D721Med (cell line): Measurements from ENCODE around the gene QRFP.

ENCODE experiments used
- DNase-seq: peaks from one replicate; pipeline ENCODE4 v3.0.0; 2011; ENCODE audit warnings: low spot score; ENCODE audit not compliant: insufficient read length
- FAIRE-seq: peaks from 2 replicates; lab custom pipeline; 2011; peaks lifted over from hg19 to GRCh38; lab: Jason Lieb, UNC
- TF ChIP-seq, protein P1 (sequence below): IDR thresholded peaks from 2 replicates; pipeline ENCODE4 v1.5.1; 2012; ENCODE audit warnings: mild to moderate bottlenecking, control low read depth; ENCODE audit not compliant: insufficient read depth; ENCODE audit errors: missing control alignments

QRFP gene

DNA sequence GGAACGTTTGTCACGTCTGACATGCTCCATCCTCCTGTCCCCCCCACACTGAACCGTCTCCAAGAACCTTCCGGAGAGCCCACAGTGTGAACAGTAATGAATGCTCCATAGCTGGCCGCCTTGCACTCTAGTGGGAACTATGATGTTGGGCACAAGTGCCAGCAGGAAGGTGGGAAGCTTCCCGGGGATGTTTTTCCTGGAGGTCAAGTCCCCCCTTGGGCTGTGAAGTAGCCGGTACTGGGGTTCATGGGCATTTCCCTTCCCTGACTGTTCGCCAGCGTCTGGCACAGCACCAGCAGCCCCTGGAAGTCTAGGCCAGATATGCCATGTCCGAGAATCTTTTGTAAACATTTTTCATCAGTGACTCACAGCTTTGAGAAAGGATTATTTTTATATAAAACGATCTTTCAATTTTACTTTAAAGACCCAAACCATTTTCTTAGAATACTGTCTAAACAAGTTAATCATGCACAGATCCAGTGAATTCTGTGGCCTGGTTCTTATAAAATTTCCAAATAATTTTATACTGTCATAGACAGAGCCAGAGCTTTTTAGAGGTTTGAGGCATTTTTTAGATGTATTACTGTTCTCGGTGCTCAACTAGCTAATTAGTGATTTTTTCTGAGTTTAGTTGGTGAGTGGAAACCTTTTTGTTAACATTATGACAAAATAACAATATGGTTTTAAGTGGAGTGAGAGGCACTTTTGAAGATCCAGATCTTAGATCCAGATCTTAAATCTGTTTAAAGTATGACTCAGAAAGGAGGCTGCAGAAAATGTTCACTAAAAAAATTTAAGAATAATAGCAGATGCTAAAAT is 49.9 kb downstream of the QRFP start:
- TF ChIP-seq, protein P1, sequence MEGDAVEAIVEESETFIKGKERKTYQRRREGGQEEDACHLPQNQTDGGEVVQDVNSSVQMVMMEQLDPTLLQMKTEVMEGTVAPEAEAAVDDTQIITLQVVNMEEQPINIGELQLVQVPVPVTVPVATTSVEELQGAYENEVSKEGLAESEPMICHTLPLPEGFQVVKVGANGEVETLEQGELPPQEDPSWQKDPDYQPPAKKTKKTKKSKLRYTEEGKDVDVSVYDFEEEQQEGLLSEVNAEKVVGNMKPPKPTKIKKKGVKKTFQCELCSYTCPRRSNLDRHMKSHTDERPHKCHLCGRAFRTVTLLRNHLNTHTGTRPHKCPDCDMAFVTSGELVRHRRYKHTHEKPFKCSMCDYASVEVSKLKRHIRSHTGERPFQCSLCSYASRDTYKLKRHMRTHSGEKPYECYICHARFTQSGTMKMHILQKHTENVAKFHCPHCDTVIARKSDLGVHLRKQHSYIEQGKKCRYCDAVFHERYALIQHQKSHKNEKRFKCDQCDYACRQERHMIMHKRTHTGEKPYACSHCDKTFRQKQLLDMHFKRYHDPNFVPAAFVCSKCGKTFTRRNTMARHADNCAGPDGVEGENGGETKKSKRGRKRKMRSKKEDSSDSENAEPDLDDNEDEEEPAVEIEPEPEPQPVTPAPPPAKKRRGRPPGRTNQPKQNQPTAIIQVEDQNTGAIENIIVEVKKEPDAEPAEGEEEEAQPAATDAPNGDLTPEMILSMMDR = no peak
- DNase-seq (no peak), FAIRE-seq (no peak)

DNA sequence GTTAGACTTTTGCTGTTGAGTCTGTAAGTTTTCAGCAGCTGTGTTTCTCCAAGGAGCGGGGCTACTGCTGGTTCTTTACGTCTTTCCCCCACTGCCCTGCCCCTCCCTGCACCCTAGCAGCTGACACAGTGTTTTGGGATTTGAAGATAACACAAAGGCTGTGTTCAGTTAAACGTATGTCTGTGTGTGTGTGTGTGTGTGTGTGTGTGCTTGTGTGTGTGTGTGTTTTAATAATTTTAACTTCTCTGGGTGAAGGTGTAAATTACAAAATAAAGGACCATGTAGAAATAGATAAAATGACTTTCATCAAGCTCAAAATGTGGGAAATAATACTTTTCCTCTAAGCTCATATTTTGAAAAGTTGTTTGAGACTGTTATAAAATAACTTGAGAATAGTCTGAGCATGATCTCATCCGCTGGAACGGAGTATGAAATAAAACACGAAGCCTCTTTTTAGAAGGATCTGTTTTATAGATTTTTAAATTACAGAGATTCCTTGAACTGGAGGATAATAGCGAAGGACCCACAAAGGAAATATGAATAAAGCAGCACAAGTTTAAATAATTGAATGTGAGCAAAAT is 50.6 kb downstream of the QRFP start:
- DNase-seq (no peak), FAIRE-seq (no peak)
- TF ChIP-seq, protein P1 = no peak

DNA sequence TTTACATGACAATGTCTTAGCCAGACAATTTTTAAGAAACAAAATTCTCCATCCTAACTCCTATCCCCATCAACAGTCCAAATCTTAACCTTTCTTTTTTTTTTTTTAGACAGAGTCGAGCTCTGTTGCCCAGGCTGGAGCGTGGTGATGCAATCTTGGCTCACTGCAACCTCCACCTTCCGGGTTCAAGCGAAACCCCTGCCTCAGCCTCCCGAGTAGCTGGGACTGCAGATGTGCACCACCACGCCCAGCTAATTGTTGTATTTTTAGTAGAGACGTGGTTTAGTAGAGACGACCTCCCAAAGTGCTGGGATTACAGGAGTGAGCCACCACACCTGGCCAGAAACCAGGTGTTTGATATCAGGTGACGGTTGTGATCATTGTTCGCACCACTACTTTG is 51.4 kb downstream of the QRFP start:
- TF ChIP-seq, protein P1 = no peak
- FAIRE-seq (no peak), DNase-seq (no peak)

DNA sequence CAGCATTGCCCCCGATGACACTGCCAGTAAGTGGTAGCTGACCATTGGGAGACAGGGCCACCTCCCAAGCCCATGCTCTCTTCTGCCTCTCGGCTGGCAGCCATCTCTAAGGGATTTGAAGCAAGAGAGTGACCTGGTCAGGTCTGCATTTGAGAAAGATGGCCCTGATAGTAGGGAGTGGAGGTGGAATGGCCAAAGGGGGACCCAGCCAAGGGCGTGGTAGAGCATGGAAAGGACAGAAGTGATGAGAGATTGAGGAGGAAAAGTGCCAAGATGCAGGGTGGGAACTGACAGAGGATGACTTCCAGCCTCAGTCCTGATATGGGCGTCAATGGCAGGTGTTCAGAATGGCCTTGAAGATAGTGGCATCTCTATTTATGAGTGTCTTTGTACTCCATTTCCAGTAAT is 52.6 kb downstream of the QRFP start:
- no peak for DNase-seq
- TF ChIP-seq, protein P1 = no peak
- FAIRE-seq = no peak

DNA sequence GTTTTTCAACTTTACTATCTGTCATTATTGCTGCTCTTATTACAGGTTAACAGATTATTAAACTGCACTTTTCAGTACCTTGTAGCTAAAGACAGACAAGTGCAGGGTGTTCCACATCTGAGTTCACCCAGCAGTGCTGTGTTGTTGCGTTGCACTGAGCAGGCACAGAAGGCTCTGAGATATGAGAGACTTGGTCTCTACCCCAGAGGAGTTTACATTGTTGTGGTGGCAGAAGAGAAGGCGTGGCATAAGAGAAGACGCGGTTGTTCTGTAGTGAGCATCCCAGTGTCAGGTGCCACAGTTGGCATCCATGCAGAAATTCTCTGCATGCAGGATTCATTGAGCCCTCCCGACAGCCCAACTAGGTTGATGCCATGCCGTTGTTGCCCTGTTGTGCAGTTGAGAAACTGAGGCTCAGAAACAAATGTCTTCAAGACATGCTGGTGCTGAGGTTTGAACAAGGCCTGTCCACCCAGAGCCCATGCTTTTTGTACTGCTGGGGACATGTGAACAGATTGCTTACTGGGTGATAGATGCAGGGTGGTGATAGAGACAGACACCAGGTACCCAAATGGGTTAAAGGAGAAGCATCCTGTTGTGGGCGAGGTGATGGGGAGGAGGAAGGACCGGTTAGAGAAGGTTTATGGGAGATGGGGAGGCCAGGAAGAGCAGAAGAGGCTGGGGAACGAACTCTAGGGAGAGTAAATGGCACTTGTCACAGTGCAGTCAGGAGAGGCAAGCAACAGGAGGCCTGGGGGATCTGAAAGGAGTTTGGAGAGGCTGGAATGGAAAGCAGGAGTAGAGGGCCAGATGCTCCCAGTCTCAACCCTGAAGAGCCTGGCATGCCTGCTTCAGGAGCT is 53.3 kb downstream of the QRFP start:
- FAIRE-seq = no peak
- DNase-seq = no peak
- TF ChIP-seq, protein P1 = no peak
